Measurements from ENCODE around the gene PCBP3. TPM values are rescaled to one million over a fixed set of nuclear protein-coding genes. Genes with fewer than 3 reads are reported as not detected.

Gene PCBP3
- total RNA-seq, 1 experiment from 2014 or later, result not detected

GRCh38 chr21:45641480-45642035 is 2.0 kb upstream of the PCBP3 start:
- Histone ChIP-seq H3F3A (ENCODE audit: insufficient read depth, low read depth) (no peaks in the 10 kb centered on the region), H4K20me1 (ENCODE audit: insufficient read depth) (no peaks in the 10 kb centered on the region), H3K79me2 (ENCODE audit: low read depth) (no peaks in the 10 kb centered on the region), H3K9me2 (ENCODE audit: insufficient read depth) (no peaks in the 10 kb centered on the region), H3K9me3 (ENCODE audit: insufficient read depth, low read depth) (no peaks in the 10 kb centered on the region), H3K36me3 (ENCODE audit: low read depth) (no peaks in the 10 kb centered on the region), H2AFZ (no peak overlapping the region), H3K4me3 (no peak overlapping the region), H3K4me1 (replicated peaks; ENCODE audit: insufficient read depth) (no peaks in the 10 kb centered on the region), H3K27ac (no peak overlapping the region), H3K4me2 (no peak overlapping the region), H3K27me3 (ENCODE audit: insufficient read depth, low read depth) (peaks cover 17% of the 10 kb centered on the region; the same call in 1 of the 2 replicates)
- TF ChIP-seq CTCF (conservative IDR thresholded peaks at IDR 0.05), result no peak
- TF ChIP-seq EZH2 (IDR thresholded peaks at IDR 0.05; ENCODE audit: low read depth), result no peak
- CTCF ChIA-PET, result no interaction called here
- DNase-seq, result no peak
- intact Hi-C loops (cut with micrococcal nuclease; ENCODE audit: unreplicated experiment), result no loop called here
- POLR2A ChIA-PET (ENCODE audit: unreplicated experiment), result no interaction called here
- BruUV-seq (replicated peaks), result no TSS peak

- H2AFZ ChIP-seq, result no peak overlapping the region
Measured at GRCh38 chr21:45642122-45642813, 1.3 kb upstream of the PCBP3 start.

More at GRCh38 chr21:45642122-45642813, 1.3 kb upstream of the PCBP3 start:
- intact Hi-C loops (cut with micrococcal nuclease; ENCODE audit: unreplicated experiment), result no loop called here
- CTCF ChIA-PET, result no interaction called here
- H3K27ac ChIP-seq, result no peak overlapping the region
- H4K20me1 ChIP-seq (ENCODE audit: insufficient read depth), result no peaks in the 10 kb centered on the region
- H3K9me3 ChIP-seq (ENCODE audit: insufficient read depth, low read depth), result no peaks in the 10 kb centered on the region
- no peaks in the 10 kb centered on the region for H3K36me3 ChIP-seq (ENCODE audit: low read depth)
- H3F3A ChIP-seq (ENCODE audit: insufficient read depth, low read depth), result no peaks in the 10 kb centered on the region
- no peak for TF ChIP-seq CTCF (conservative IDR thresholded peaks at IDR 0.05)
- no peak for TF ChIP-seq EZH2 (IDR thresholded peaks at IDR 0.05; ENCODE audit: low read depth)
- BruUV-seq (replicated peaks), result no TSS peak
- POLR2A ChIA-PET (ENCODE audit: unreplicated experiment), result no interaction called here
- no peak for DNase-seq
- no peaks in the 10 kb centered on the region for H3K9me2 ChIP-seq (ENCODE audit: insufficient read depth)
- H3K4me3 ChIP-seq, result no peak overlapping the region
- no peaks in the 10 kb centered on the region for H3K4me1 ChIP-seq (replicated peaks; ENCODE audit: insufficient read depth)
- peaks cover 17% of the 10 kb centered on the region; the same call in 1 of the 2 replicates for H3K27me3 ChIP-seq (ENCODE audit: insufficient read depth, low read depth)
- no peak overlapping the region for H3K4me2 ChIP-seq
- no peaks in the 10 kb centered on the region for H3K79me2 ChIP-seq (ENCODE audit: low read depth)
